Measurements from ENCODE around the gene RECK.
"Not testable (repeated sequence)": the region's sequence is repeated elsewhere in the genome, so short reads cannot be mapped to it uniquely, and the experiment has no call there.

GRCh38 chr9:36160126-36160525, 123.4 kb downstream of the RECK start:
- not testable (repeated sequence) for TF ChIP-seq ZFX (IDR thresholded peaks at IDR 0.05; ENCODE audit: borderline replicate concordance); CTCF (IDR thresholded peaks at IDR 0.05)
